Astrocyte (in vitro differentiated cells and primary cell): ENCODE measurements around the gene TUFT1.

Experiments used
- CTCF ChIP-seq: IDR thresholded peaks from 2 replicates; pipeline ENCODE4 v1.5.1; 2011; ENCODE audit warnings: low read depth, mild to moderate bottlenecking, inconsistent platforms, low read length, moderate library complexity; ENCODE audit not compliant: insufficient read depth
- EZH2 ChIP-seq: IDR thresholded peaks from 2 replicates; pipeline ENCODE4 v1.6.1; 2012; ENCODE audit warnings: mild to moderate bottlenecking, low read length, inconsistent platforms; ENCODE audit not compliant: insufficient read depth

DNA sequence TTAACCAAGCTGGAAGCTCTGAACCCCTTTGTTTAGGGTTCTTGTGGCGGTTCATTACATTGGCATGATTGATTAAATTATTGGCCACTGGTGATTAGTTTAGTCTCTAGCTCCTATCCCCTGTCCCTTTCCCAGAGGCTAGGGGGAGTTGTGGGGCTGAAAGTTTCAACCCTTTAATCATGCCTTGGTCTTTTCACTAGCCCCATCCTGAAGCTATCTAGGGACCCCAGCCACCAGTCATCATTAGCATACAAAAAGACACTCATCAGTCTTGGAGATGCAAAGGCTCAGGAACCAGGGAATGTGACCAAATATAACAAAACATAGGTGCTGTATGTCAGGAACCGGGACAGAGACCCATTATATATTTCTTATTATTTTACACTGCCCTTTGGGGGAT is 37.1 kb downstream of the TUFT1 start:
- TF ChIP-seq CTCF (no peak), EZH2 (no peak)
